ENCODE measurements around the gene ILK.

ILK gene

GRCh38 chr11:6656936-6657335 lies 53.4 kb downstream of the ILK start:
- TF ChIP-seq, protein P1, sequence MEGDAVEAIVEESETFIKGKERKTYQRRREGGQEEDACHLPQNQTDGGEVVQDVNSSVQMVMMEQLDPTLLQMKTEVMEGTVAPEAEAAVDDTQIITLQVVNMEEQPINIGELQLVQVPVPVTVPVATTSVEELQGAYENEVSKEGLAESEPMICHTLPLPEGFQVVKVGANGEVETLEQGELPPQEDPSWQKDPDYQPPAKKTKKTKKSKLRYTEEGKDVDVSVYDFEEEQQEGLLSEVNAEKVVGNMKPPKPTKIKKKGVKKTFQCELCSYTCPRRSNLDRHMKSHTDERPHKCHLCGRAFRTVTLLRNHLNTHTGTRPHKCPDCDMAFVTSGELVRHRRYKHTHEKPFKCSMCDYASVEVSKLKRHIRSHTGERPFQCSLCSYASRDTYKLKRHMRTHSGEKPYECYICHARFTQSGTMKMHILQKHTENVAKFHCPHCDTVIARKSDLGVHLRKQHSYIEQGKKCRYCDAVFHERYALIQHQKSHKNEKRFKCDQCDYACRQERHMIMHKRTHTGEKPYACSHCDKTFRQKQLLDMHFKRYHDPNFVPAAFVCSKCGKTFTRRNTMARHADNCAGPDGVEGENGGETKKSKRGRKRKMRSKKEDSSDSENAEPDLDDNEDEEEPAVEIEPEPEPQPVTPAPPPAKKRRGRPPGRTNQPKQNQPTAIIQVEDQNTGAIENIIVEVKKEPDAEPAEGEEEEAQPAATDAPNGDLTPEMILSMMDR (IDR thresholded peaks at IDR 0.05; ENCODE audit: control insufficient read depth, extremely low read depth, insufficient read depth) = no peak
- no peak for DNase-seq (ENCODE audit: low read depth)
- H3K4me3 ChIP-seq (ENCODE audit: low read depth, low read length) = no peak overlapping the region

GRCh38 chr11:6657346-6657745 lies 53.8 kb downstream of the ILK start:
- TF ChIP-seq, protein P1 (IDR thresholded peaks at IDR 0.05; ENCODE audit: control insufficient read depth, extremely low read depth, insufficient read depth) = no peak
- no peak overlapping the region for H3K4me3 ChIP-seq (ENCODE audit: low read depth, low read length)
- no peak for DNase-seq (ENCODE audit: low read depth)

- TF ChIP-seq, protein P1 (IDR thresholded peaks at IDR 0.05; ENCODE audit: control insufficient read depth, extremely low read depth, insufficient read depth) = no peak
- no peak for DNase-seq (ENCODE audit: low read depth)
- H3K4me3 ChIP-seq (ENCODE audit: low read depth, low read length) = no peak overlapping the region
Measured at GRCh38 chr11:6658647-6659046, 55.1 kb downstream of the ILK start.
